CD4-positive, alpha-beta T cell treated with Interleukin-15 for 1 hour (primary cell): ENCODE data around the gene PRRC2B.
"Not testable (repeated sequence)": the region's sequence is repeated elsewhere in the genome, so short reads cannot be mapped to it uniquely, and the experiment has no call there.

Source experiments
- DNase-seq: peaks from one replicate; pipeline ENCODE4 v3.0.0-alpha.2; 2020

PRRC2B gene

DNA sequence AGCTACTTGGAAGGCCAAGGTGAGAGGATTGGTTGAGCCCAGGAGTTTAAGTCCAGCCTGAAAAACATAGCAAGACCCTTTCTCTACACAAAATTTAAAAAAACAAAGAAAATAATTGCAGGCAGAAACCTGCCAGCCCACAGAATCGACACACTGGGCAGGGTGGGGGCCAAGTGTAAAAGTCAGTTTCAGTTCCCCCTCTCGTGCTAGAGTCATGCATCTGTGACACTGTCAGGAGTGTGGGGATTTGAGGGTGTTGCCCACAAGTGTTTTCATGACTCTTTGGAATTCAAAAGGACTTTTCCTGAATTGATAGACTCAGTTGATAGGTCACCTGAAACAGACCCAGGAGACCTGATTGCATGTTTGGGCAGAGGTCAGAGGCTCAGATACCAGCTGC lies 47.6 kb downstream of the PRRC2B start:
- peak; percentile 24 for DNase-seq

GRCh38 chr9:131442351-131442750 lies 48.5 kb downstream of the PRRC2B start:
- DNase-seq: no peak

DNA sequence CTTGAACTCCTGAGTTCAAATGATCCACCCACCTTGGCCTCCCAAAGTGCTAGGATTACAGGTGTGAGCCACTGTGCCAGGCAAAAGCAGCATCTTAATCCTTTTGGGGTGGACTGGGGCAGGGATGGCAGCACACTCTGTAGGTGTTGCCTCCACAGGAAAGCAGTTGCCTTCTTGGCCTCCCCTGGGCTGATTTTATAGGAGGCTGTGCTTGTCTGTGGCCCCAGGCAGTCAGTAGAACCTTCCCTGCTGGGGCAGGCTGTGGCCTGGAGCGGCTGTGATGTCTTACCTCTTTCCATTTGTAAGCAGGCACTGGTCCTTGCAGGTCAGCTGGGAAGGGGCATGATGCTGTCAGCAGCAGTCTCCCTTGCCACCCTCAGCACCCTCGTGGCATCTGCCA lies 49.8 kb downstream of the PRRC2B start:
- no peak for DNase-seq

DNA sequence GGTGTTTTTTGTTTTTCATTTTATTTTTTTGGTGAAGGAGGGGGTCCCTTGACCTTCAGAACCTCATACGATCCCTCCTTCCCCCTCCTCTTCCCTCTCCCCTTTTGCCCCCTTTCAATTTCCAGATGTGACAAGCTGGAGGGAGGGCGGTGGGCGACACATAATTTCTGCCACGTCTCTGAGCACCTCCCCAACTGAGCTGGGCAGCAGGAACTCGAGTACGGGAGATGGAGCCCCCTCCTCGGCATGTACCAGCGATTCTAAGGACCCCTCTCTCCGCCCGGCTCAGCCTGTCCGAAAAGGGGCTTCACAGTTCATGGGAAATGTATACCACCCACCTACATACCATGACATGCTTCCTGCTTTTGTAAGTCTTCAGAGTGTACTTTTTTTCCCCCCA lies 52.4 kb downstream of the PRRC2B start:
- no peak for DNase-seq

DNA sequence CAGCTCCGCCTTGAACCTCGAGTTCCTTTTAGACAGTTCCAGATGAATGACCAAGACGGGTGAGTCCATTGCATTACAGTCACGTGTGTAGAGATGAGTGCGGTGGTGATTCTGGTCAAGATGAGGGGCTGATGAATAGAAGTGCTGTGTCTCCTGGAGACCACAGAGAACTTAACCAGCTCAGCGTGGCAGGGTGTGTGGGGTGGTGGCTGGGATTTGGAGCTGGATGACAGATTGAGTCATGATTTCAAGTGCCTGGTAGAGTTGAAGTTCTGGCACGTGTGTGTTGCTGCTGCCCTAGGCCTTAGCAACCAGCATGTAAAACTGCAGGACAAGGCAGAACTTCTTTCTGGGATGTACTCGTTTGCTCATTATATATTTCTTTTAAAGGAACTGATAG lies 53.3 kb downstream of the PRRC2B start:
- DNase-seq: no peak

DNA sequence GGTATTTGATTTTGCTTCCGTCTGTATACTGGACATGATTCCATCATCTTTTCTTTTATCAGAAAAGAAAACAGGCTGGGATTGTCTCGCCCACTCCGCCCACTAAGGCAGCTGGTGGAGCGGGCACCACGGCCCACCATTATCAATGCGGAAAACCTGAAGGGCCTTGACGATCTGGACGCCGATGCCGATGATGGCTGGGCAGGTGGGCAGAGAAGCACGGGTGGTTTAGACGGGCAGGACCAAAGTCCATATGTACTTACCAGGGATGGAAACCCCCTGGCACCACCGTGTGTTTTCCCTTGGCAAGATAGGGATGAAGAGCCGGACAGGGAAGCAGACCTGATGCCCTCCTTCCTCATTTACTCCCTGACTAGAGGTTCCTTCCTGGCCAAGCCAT lies 53.7 kb downstream of the PRRC2B start:
- no peak for DNase-seq

DNA sequence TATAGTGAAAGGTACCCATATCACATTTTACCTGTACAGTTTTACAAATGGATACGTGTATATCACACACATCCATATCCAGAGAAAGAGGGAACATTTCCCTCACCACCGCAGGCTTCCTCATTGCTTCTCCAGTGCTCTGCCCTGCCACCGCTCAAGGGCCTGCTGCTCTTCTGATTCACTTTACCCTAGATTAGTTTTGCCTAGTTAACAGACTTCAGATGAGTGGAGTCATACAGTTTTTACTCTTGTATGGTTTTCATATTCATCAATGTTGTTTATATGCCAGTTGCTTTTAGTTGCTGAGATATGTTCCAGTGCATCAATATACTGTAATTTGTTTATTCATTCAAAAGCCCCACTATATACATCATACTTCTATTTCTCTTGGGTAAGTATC lies 54.9 kb downstream of the PRRC2B start:
- DNase-seq: no peak

DNA sequence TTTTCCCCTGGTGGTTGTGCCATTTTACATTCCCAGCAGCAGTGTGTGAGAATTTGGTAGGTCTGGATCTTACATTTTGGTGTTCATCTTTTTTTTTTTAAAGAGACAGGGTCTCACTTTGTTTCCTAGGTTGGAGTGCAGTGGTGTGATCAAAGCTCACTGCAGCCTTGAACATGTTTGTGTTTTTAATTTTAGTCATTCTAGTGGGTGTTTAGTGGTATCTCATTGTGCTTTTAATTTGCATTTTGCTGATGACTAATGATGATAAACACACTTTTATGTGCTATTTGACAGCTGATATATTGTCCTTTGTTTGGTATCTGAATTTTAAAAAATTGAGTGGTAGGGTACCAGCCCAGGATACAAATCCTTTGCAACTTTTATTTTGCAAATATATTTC lies 55.4 kb downstream of the PRRC2B start:
- DNase-seq: no peak

DNA sequence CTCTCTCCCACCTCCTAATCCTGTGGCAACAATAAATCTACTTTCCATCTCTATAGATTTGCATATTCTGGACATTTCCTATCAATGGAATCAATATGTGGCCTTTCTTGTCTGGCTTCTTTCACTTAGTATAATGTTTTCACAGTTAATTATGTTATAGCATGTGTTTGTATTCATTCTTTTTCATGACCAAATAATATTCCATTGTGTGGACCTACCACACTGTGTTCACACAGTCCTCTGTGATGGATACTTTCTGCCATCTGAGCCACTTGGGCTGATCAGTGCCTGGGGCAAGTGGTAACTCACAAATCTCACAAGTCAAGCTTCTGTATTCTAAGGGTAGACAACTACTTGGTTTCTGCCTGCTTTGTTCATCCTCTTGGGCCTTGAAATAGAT lies 60.1 kb downstream of the PRRC2B start:
- DNase-seq: no peak

DNA sequence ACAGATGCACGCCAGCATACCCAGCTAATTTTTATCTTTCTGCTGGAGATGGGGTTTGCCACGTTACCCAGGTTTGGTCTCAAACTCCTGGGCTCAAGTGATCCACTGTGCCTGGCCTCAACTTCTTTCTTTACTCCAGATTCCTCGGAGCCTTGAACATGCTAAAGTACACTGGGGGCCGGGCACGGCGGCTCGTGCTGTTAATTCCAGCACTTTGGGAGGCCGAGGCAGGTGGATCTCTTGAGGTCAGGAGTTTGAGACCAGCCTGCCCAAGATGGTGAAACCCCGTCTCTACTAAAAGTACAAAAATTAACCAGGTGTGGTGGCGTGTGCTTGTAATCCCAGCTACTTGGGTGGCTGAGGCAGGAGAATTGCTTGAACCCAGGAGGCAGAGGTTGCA lies 61.8 kb downstream of the PRRC2B start:
- DNase-seq: not testable (repeated sequence)

DNA sequence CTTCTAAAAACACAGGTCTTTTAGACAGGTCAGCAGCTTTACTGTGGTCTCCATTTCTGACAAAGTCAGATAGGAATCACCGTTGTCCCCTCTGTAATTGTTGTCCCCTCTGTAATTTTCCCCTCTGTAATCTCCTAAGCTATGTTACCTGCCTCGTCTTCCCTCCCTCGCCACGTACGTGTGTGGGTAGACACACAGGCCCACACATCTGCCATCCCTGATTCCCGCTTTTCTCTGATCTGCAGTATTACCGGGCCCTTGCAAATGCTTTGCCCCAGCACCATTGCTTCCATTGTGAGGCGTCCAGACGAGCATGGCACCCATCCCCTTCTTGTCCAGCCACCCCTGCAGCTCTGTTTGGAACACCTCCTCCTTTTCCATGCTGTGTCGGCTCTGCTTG lies 63.9 kb downstream of the PRRC2B start:
- DNase-seq: no peak

DNA sequence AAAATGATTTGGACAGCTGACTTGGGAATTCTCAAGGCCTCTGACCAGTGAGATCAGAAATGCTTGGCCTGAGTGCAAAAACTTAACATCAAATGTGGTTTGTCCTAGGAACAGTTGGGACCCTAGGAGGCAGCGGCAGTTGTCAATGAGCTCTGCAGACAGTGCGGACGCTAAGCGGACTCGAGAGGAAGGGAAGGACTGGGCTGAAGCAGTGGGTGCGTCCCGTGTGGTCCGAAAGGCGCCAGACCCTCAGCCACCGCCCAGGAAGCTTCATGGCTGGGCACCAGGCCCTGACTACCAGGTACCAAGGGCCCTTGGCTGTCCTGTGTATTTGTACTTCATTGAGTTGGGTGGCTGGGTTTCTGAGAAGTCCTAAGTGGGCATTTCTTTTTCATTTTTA lies 65.2 kb downstream of the PRRC2B start:
- no peak for DNase-seq

DNA sequence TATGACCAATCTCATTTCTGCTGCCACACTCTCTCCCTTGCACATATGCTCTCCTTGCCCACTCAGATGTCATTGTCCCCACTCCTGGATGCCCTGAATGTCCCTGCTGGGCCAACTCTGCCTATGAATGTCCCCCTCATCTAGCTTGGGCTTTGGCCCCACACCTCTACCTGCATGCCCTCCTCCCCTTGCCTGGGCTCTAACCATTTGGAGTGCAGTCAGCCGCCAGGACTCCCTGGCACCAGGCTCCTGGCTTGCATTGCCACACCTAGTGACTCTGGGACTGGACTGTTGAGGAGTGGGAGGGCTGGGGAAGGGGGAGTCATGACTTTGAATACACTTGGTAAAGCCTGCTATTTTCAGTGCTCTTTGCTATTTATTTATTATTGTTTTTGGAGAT lies 67.3 kb downstream of the PRRC2B start:
- no peak for DNase-seq

- no peak for DNase-seq
Observed at GRCh38 chr9:131464354-131465000, 70.6 kb downstream of the PRRC2B start.

- DNase-seq: no peak
Observed at GRCh38 chr9:131465401-131465800, 71.5 kb downstream of the PRRC2B start.

- no peak for DNase-seq
Observed at GRCh38 chr9:131467214-131467935, 73.5 kb downstream of the PRRC2B start.

DNA sequence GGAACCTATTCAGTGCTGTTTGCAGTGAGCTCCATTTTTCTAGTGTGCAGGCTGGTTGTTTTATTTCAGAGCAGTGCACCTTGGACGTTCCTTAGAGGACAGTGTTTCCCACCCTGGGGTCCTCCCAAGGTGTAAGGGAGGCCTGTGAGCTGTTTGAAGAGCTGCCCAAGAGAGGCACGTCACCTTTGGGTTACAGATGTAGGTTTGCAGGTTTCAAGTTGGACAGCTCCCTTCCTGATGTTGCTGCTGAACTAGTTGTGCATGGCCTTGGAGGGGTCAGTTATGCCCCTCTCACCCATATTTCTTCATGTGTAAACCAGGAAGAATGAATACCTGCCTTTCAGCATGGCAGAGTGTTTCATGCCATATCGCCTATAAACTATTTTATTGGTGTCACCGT lies 74.1 kb downstream of the PRRC2B start:
- DNase-seq: no peak

DNA sequence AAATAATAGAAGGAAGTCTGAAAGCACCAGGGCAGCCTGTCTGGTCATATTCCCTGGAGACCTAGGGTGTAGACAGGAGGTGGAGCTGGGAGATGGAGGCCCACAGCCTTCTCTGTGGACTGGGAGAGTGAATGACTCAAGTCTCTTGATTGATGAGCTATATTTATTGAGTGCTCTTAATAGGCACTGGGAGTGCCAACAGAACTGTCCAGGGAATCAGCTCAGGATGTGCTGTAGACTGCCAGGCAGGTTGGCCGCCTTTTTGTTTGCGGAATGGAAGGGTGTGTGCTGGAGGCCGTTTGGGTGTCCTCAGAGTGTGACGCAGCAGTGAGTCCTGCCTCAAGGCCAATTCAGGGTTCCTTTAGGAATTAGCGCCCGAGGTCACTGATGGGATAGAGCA lies 75.5 kb downstream of the PRRC2B start:
- no peak for DNase-seq

- DNase-seq: no peak
Observed at GRCh38 chr9:131469951-131470350, 76.1 kb downstream of the PRRC2B start.

- no peak for DNase-seq
Observed at GRCh38 chr9:131470581-131470991, 76.7 kb downstream of the PRRC2B start.

- DNase-seq: not testable (repeated sequence)
Observed at GRCh38 chr9:131472085-131472484, 78.2 kb downstream of the PRRC2B start.

- no peak for DNase-seq
Observed at GRCh38 chr9:131473198-131473885, 79.5 kb downstream of the PRRC2B start.

GRCh38 chr9:131473891-131474290 lies 80.0 kb downstream of the PRRC2B start:
- no peak for DNase-seq

- no peak for DNase-seq
Observed at GRCh38 chr9:131474711-131475110, 80.8 kb downstream of the PRRC2B start.
